OCI-LY3 (cell line): ENCODE measurements around the gene HNF1B.
"Not testable (repeated sequence)": the region's sequence is repeated elsewhere in the genome, so short reads cannot be mapped to it uniquely, and the experiment has no call there.

Source experiments
- H2AFZ ChIP-seq: fragments of 200-600, 300-600 bp; shearing (Covaris generic); 2 replicates; pipeline ENCODE4 v1.6.0; 2014; ENCODE audit warnings: antibody characterized with exemption, low read depth, low read length
- H3K27ac ChIP-seq: fragments of 200-600, 300-600 bp; sonication (generic); 2 replicates; pipeline ENCODE4 v1.5.1; 2014; ENCODE audit warnings: mild to moderate bottlenecking, low read length, moderate library complexity, mixed read lengths
- H3K27me3 ChIP-seq: fragments of 200-600, 300-600 bp; sonication (generic); 2 replicates; pipeline ENCODE4 v1.6.1; 2014; ENCODE audit warnings: low read depth, low read length, mixed read lengths
- H3K36me3 ChIP-seq: fragments of 200-600, 300-600 bp; sonication (generic); replicated peaks from 2 replicates; pipeline ENCODE3; 2014; ENCODE audit warnings: low read depth, low read length, mixed read lengths
- H3K4me1 ChIP-seq: fragments of 300-600, 200-600 bp; sonication (generic); 2 replicates; pipeline ENCODE4 v1.6.1; 2014; ENCODE audit warnings: low read length, mixed read lengths
- H3K4me2 ChIP-seq: fragments of 200-600, 300-600 bp; sonication (generic); 2 replicates; pipeline ENCODE4 v1.6.1; 2014; ENCODE audit warnings: low read length, mixed read lengths
- H3K4me3 ChIP-seq: fragments of 300-600, 200-600 bp; sonication (generic); 2 replicates; pipeline ENCODE4 v1.5.1; 2014; ENCODE audit warnings: antibody characterized with exemption, mild to moderate bottlenecking, low read length, moderate library complexity
- H3K79me2 ChIP-seq: fragments of 300-600, 200-600 bp; shearing (Covaris generic); 2 replicates; pipeline ENCODE4 v1.6.1; 2014; ENCODE audit warnings: mild to moderate bottlenecking, low read length, mixed read lengths
- H3K9ac ChIP-seq: fragments of 300-600, 200-600 bp; shearing (Covaris generic); 2 replicates; pipeline ENCODE4 v1.6.0; 2014; ENCODE audit warnings: mild to moderate bottlenecking, low read length, moderate library complexity
- H3K9me3 ChIP-seq: fragments of 200-600, 300-600 bp; shearing (Covaris generic); 2 replicates; pipeline ENCODE4 v1.6.1; 2014; ENCODE audit warnings: low read length, mixed read lengths; ENCODE audit not compliant: insufficient read depth
- H4K20me1 ChIP-seq: fragments of 200-600, 300-600 bp; sonication (generic); 2 replicates; pipeline ENCODE4 v1.6.1; 2016; ENCODE audit warnings: low read length, mixed read lengths; ENCODE audit not compliant: insufficient read depth
- CTCF ChIP-seq: fragments of 200-600, 300-600 bp; sonication (generic); IDR thresholded peaks from 2 replicates; pipeline ENCODE4 v1.5.1; 2014; ENCODE audit warnings: antibody characterized with exemption, low read length, low read depth
- EZH2phosphoT487 ChIP-seq: fragments of 200-600 bp; shearing (Covaris generic); IDR thresholded peaks from 2 replicates; pipeline ENCODE4 v1.6.1; 2018; ENCODE audit warnings: antibody characterized with exemption, mixed run types, low read depth

HNF1B gene

DNA sequence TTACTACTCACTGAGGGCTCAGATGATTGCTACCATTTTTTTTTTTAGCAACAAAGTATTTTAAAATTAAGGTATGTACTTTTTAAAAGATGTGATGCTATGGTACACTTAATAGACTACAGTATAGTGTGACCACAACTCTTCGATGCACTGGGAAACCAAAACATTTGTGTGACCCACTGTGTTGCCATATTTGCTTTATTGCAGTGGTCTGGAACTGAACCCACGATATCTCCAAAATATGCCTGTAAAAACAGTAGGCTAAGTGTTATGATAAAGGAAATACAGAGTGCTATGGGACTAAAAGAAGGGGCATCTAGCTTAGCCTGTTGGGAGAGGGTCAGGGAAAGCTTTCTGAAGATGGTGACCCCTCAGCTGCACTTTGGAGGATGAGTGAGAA is 41.6 kb upstream of the HNF1B start:
- Histone ChIP-seq H4K20me1 (no peaks in the 10 kb centered on the region), H3K4me1 (peaks cover 56% of the 10 kb centered on the region), H3K4me3 (no peak overlapping the region), H3K9me3 (no peaks in the 10 kb centered on the region), H3K4me2 (no peak overlapping the region), H3K27me3 (peaks cover 12% of the 10 kb centered on the region; the same call in 1 of the 2 replicates), H3K27ac (no peak overlapping the region), H2AFZ (no peak overlapping the region), H3K36me3 (no peaks in the 10 kb centered on the region), H3K9ac (no peak overlapping the region), H3K79me2 (no peaks in the 10 kb centered on the region)
- TF ChIP-seq CTCF (no peak), EZH2phosphoT487 (no peak)

GRCh38 chr17:37782460-37782859 is 37.6 kb upstream of the HNF1B start:
- not testable (repeated sequence) for H3K27me3 ChIP-seq, H3K79me2 ChIP-seq, H4K20me1 ChIP-seq, H2AFZ ChIP-seq, H3K9me3 ChIP-seq, H3K36me3 ChIP-seq
- H3K4me2 ChIP-seq, result peak overlapping the region; percentile 70
- H3K4me1 ChIP-seq, result peaks cover 37% of the 10 kb centered on the region
- peak overlapping the region; percentile 9; the same call in 1 of the 2 replicates for H3K9ac ChIP-seq
- H3K27ac ChIP-seq, result peak overlapping the region; percentile 49; the same call in 1 of the 2 replicates
- peak overlapping the region; percentile 31; the same call in 1 of the 2 replicates for H3K4me3 ChIP-seq

DNA sequence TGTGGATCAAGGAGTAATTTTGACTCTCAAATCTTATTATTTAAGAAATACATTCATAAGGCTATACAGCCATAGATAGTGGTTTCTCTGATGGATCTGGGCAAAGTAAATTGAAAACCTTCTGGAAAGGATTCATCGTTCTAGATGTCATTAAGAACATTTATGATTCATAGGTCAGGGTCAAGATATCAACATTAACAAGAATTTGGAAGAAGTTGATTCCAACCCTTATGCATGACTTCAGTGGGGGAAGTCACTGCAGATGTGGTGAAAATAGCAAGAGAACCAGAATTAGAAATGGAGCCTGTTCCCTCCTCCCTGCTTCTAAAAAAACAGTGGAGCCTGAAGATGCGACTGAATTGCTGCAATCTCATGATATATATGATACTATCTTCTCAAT is 36.6 kb upstream of the HNF1B start:
- Histone ChIP-seq H2AFZ (no peak overlapping the region), H3K4me2 (peak overlapping the region; percentile 70; the same call in 1 of the 2 replicates), H3K36me3 (no peaks in the 10 kb centered on the region), H3K27me3 (no peaks in the 10 kb centered on the region), H3K4me3 (no peak overlapping the region), H3K9ac (no peak overlapping the region), H3K27ac (no peak overlapping the region), H4K20me1 (no peaks in the 10 kb centered on the region), H3K79me2 (no peaks in the 10 kb centered on the region), H3K9me3 (no peaks in the 10 kb centered on the region), H3K4me1 (peaks cover 34% of the 10 kb centered on the region)
- no peak for TF ChIP-seq CTCF

DNA sequence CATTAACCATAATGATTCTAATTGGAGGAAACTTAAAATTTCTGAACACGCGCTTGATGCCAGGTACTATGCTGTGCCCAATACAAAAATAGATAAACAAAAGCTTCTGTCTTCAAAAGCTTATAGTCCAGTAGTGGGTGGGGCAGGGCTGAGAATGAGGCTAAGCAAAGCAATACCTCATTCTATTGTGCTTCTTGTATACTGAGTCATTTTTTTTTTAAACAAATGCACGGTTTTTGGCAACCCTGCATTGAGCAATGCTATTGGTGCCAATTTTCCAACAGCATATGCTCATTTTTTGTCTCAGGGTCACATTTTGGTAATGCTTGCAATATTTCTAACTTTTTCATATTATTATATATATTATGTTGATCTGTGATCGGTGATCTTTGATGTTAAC is 34.7 kb upstream of the HNF1B start:
- H3K4me2 ChIP-seq, result no peak overlapping the region
- no peak overlapping the region for H3K27ac ChIP-seq
- no peaks in the 10 kb centered on the region for H3K27me3 ChIP-seq
- H3K4me3 ChIP-seq, result no peak overlapping the region
- no peaks in the 10 kb centered on the region for H3K9me3 ChIP-seq
- H2AFZ ChIP-seq, result no peak overlapping the region
- TF ChIP-seq EZH2phosphoT487 (no peak), CTCF (no peak)
- H3K4me1 ChIP-seq, result peaks cover 48% of the 10 kb centered on the region
- H3K79me2 ChIP-seq, result no peaks in the 10 kb centered on the region
- H3K9ac ChIP-seq, result no peak overlapping the region
- no peaks in the 10 kb centered on the region for H3K36me3 ChIP-seq
- H4K20me1 ChIP-seq, result no peaks in the 10 kb centered on the region

GRCh38 chr17:37774504-37774903 is 29.6 kb upstream of the HNF1B start:
- Histone ChIP-seq H3K36me3 (no peaks in the 10 kb centered on the region), H3K4me3 (peak overlapping the region; percentile 58), H3K79me2 (no peaks in the 10 kb centered on the region), H4K20me1 (no peaks in the 10 kb centered on the region), H3K4me2 (peak overlapping the region; percentile 80), H3K4me1 (peaks cover 64% of the 10 kb centered on the region), H3K27ac (peak overlapping the region; percentile 91), H3K9me3 (no peaks in the 10 kb centered on the region), H3K27me3 (no peaks in the 10 kb centered on the region), H3K9ac (peak overlapping the region; percentile 72; the same call in 1 of the 2 replicates), H2AFZ (no peak overlapping the region)
- no peak for TF ChIP-seq CTCF
- no peak for TF ChIP-seq EZH2phosphoT487
